GM21723 (cell line): ENCODE data around the gene CNTN5.
"Not testable (repeated sequence)": the region's sequence is repeated elsewhere in the genome, so short reads cannot be mapped to it uniquely, and the experiment has no call there.

Experiments used
- ATAC-seq: cut with Tn5 transposase; IDR thresholded peaks from one replicate; pipeline ENCODE4 v1.9.1; 2021; ENCODE audit warnings: mild to moderate bottlenecking, moderate library complexity; ENCODE audit not compliant: unreplicated experiment

Gene CNTN5

GRCh38 chr11:99268886-99269285 lies 248.1 kb downstream of the CNTN5 start:
- no peak for ATAC-seq

GRCh38 chr11:99271527-99271926 lies 250.8 kb downstream of the CNTN5 start:
- no peak for ATAC-seq

GRCh38 chr11:99275521-99275920 lies 254.8 kb downstream of the CNTN5 start:
- ATAC-seq: no peak

GRCh38 chr11:99277281-99277680 lies 256.5 kb downstream of the CNTN5 start:
- no peak for ATAC-seq

DNA sequence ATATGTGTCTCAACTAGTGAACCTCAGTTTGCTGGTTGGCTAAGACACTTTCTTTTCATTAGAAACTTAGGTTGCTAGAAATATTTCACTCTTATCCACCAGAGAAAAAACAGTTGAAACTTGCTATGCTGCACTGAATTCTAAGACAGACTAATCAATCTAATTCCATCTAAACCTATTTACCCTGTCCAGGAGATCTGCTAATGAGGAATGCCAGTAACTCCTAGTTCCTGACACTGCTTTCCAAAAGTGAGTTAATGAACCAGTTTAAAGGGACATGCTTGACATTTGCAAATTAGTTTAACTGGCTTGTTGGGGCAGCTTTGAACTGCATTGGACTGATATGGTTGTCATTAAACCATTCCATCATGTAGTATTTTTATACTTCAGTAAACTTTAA lies 258.5 kb downstream of the CNTN5 start:
- ATAC-seq: no peak

DNA sequence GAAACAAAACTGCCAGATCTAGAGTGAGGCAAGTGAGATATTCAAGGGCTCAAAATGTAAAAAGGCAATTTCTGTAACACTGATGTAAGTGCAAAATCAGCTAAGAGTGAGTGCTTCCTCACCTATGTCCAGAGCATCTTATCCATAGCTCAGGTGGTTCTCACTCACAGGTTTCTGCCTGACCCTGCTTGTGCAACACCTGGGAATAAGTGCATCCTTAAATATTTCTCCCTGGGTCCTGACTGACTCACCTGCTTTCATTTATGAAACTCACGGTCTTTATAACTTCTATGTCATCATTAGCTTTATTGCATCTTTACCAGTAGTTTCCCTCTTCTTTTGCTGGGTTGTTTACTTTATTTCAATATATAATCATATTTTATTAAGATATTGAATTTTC lies 260.6 kb downstream of the CNTN5 start:
- no peak for ATAC-seq

GRCh38 chr11:99297925-99298324 lies 277.2 kb downstream of the CNTN5 start:
- not testable (repeated sequence) for ATAC-seq

- ATAC-seq: no peak
Measured at GRCh38 chr11:99307510-99308088, 286.9 kb downstream of the CNTN5 start.

DNA sequence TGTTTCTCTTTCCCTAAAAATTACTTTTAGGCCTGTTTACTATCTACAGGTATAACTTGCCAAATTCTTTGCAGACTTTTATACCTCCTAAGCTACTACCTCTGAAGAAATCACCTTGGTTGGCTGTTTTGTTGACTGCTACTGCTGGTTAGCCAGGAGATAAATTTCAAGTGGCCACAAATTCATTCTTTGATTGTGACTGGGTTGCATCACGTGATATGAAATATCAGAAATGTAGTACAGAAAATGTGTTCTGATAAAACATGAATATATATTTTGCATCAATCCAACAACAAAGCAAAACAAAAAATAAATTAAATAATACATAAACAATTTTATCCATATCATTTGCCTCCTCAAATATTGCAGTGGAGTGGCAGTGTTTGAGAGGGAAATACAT lies 291.1 kb downstream of the CNTN5 start:
- ATAC-seq: no peak

GRCh38 chr11:99316776-99317520 lies 296.2 kb downstream of the CNTN5 start:
- no peak for ATAC-seq

- no peak for ATAC-seq
Measured at GRCh38 chr11:99320769-99321290, 300.1 kb downstream of the CNTN5 start.

DNA sequence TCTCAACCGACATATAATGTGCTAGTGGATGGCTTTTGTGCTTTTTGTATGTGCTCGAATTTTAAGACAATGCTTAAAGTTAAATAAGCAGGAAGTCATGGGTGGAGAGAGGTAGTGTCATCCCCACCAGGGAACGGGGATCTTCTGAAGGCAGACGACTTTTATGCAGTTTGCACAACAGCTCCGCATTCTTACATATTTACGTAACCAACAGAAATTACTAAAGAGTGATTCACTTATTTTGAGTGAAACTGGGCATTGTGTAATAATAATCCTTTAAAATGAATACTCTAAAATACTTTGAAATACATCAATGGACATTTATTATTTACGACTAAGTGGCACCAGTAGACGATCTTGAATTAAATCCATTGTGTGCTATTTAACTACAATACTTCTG lies 305.1 kb downstream of the CNTN5 start:
- ATAC-seq: no peak

GRCh38 chr11:99327066-99327465 lies 306.3 kb downstream of the CNTN5 start:
- no peak for ATAC-seq

- no peak for ATAC-seq
Measured at GRCh38 chr11:99327527-99327926, 306.8 kb downstream of the CNTN5 start.

DNA sequence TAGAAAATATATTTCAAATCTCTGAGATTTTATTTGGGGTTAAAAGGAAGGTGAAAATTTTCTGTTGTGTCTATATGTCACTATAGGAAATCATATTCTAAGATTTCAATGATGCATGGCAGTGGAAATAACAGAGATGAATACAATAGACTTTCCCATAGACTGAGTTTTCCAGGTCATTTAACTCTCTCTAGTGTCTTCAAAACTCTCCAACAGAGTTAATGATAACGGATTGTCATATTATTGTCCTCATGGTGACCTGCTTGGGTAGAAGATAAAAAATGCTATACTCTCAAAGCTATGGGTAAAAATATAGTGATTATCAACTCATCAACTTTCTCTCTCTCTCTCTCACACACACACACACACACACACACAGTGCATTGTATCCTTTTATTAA lies 312.9 kb downstream of the CNTN5 start:
- no peak for ATAC-seq

DNA sequence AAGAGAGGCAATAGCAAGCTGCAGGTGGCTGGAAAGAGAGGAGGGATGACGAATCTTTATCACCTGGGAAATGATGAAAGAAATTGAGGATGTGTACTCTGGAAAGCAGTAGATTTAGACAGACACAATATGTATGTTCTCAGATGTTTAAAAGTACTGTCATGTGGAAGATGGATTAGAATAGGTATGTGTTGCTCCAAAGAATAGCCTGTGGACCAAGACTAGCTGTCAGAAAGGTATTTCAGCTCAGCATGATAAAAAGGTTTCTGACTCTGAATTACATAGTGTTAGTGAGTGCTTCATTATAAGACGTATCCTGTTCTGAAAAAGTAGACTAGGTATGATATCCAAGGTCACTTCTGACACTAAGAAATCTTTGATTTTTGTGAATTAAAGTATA lies 322.4 kb downstream of the CNTN5 start:
- no peak for ATAC-seq

DNA sequence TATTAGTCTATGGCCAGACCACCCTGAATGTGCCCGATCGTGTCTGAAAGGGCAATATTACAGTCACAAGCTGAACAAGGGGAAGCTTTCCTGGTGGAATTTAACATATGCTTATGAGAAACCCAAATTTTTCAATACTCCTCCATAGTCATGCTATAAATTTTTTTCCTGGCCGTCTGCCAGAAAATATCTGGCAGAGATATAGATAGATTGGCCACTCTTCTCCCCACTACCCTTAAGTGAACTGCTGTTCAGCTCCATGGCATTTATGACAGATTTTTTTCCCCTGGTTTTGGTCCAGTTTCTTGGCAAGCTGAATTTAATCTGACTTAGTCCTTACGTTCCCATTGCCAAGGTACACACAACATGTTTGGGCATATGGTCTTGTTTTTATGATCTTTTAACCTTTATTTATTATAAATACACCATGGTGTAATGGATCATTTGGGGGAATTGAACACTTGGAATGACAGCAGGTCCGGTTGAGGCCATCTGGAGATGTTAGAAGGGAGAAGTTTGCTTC lies 328.5 kb downstream of the CNTN5 start:
- ATAC-seq: no peak

DNA sequence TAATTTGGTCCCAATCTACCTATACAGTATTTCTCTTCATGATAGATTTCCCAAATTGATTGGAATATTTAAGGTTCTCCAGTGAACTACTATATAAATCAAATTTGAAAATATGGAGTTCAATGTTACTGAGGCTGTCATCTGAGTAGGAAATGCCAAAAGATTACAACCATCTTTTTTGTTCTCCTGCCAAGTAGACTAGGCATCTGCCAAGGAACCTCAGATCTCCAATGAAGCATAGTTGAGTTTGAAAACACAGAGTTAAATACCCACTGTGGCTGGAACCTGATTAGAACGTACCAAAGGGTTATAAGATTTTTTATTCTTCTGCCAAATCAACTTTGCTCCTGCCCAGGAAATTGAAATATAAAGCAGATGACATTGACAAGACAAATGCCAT lies 330.9 kb downstream of the CNTN5 start:
- no peak for ATAC-seq

GRCh38 chr11:99352642-99353041 lies 331.9 kb downstream of the CNTN5 start:
- ATAC-seq: no peak

DNA sequence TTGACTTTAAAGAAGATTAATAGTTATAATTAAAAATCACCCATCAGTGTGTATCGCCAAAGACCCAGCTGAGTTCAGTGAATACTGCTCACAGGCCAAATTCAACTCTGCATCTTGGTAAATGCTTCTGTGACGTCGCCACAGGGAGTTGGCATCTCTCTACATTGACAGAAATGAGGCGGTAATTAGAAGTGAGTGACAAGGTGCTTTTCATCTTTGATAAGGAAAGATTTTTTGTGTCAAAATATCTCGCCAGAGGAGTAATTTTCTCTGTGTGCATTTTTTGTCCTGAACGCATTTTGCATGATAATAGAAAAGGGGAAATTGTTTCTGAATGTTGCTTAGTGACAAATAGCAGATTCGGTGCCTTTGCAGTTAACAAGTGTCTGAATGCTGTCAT lies 345.8 kb downstream of the CNTN5 start:
- no peak for ATAC-seq

DNA sequence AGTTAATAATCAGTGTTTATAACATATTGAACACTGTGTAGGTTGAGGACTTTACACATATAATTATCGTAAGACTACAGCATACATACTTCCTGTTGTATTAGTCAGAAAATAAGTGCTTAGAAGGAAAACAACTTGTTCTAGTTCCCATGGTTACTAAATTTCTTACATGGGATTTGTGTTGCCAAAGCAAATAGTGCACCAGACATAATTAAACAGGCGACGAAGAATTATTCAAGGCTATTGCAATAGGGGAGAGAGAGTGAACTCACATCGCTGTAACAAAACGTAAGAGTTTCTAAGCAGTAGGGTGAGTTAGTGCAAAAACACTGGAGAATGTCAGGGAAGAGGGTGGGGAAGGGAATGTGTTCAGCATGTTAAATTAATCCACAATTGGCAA lies 347.8 kb downstream of the CNTN5 start:
- no peak for ATAC-seq

- no peak for ATAC-seq
Measured at GRCh38 chr11:99370549-99371216, 349.9 kb downstream of the CNTN5 start.
